Fibroblast of mammary gland (primary cell): ENCODE data around the gene NDUFA7.

Experiments
- DNase-seq: peaks from one replicate; pipeline ENCODE4 v3.0.0-alpha.2; 2010; ENCODE audit warnings: low read depth
- H3K4me3 ChIP-seq: 2 replicates; pipeline ENCODE4 v1.5.1; 2011; ENCODE audit warnings: low read depth, mild to moderate bottlenecking, low read length, moderate library complexity; ENCODE audit not compliant: control insufficient read depth
- TF ChIP-seq, protein P1 (sequence below): conservative IDR thresholded peaks from 2 replicates; pipeline ENCODE4 v1.5.1; 2011; ENCODE audit warnings: low read depth, low read length, inconsistent platforms; ENCODE audit not compliant: control insufficient read depth, insufficient read depth

NDUFA7 gene

GRCh38 chr19:8333767-8334457, 12.7 kb upstream of the NDUFA7 start:
- H3K4me3 ChIP-seq = no peak overlapping the region
- TF ChIP-seq, protein P1, sequence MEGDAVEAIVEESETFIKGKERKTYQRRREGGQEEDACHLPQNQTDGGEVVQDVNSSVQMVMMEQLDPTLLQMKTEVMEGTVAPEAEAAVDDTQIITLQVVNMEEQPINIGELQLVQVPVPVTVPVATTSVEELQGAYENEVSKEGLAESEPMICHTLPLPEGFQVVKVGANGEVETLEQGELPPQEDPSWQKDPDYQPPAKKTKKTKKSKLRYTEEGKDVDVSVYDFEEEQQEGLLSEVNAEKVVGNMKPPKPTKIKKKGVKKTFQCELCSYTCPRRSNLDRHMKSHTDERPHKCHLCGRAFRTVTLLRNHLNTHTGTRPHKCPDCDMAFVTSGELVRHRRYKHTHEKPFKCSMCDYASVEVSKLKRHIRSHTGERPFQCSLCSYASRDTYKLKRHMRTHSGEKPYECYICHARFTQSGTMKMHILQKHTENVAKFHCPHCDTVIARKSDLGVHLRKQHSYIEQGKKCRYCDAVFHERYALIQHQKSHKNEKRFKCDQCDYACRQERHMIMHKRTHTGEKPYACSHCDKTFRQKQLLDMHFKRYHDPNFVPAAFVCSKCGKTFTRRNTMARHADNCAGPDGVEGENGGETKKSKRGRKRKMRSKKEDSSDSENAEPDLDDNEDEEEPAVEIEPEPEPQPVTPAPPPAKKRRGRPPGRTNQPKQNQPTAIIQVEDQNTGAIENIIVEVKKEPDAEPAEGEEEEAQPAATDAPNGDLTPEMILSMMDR = no peak
- no peak for DNase-seq

DNA sequence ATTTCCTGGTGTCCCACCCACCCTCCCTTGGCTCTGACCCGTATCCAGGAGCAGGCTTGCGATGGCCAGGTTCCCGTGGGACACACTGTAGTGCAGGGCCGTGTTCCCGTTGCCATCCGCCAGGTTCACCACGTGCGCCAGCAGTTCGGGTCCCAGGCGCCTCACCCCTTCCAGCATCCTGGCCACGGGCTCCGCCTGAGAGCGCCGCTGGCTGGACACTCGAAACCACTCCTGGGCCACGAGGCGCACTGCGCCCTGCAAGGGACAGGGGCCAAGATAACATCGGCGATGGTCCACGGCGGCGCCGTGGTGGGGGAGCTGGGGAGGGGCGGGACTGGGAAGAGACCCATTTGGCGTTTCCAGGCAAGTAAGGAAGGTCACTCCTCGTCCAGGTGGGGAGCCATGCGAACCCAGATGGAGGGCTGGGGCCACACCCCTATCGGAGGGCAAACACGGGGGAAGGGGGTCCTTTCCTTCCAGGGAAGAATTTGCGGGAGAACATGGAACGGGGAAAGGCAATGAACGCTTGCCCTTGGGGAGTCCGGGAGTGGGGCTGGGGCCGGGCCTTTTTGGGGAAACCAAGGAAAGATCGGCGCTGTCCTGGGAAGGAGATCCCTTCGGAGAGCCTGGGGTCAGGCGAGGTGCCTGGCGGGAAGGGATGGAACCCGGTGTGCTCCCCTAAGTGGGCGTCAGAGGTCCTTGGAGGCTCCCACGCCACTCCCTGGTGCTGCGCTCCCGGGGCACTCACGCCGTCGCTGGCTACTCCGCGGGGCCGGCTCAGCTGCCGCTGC, 12.0 kb upstream of the NDUFA7 start:
- TF ChIP-seq, protein P1 = no peak
- no peak overlapping the region for H3K4me3 ChIP-seq

GRCh38 chr19:8331263-8331845, 10.2 kb upstream of the NDUFA7 start:
- no peak overlapping the region for H3K4me3 ChIP-seq
- no peak for DNase-seq
- TF ChIP-seq, protein P1 = no peak

More for the DNA sequence above, 12.0 kb upstream of the NDUFA7 start:
- DNase-seq = no peak

DNA sequence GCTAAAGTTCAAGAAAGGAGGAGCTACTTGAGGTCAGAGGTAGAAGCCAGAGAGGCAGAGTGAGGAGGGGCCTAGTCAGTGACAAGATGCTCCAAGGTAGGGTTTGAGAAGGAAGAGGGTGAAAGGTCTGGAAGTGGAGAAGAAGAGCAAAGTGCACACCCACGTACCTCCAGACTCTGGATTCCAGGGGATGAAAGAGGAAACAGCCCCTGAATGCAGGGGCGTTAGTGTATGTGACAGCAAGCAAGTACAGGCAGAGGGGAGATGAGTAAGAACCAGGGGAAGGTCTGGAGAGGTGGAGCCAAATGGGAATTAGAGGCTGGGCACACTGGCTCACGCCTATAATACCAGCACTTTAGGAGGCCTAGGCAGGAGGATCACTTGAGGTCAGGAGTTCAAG, 8.8 kb upstream of the NDUFA7 start:
- DNase-seq = no peak

GRCh38 chr19:8325454-8325853, 4.3 kb upstream of the NDUFA7 start:
- no peak for DNase-seq
- TF ChIP-seq, protein P1 = no peak

More for the DNA sequence above, 8.8 kb upstream of the NDUFA7 start:
- TF ChIP-seq, protein P1 = no peak
- H3K4me3 ChIP-seq = no peak overlapping the region

DNA sequence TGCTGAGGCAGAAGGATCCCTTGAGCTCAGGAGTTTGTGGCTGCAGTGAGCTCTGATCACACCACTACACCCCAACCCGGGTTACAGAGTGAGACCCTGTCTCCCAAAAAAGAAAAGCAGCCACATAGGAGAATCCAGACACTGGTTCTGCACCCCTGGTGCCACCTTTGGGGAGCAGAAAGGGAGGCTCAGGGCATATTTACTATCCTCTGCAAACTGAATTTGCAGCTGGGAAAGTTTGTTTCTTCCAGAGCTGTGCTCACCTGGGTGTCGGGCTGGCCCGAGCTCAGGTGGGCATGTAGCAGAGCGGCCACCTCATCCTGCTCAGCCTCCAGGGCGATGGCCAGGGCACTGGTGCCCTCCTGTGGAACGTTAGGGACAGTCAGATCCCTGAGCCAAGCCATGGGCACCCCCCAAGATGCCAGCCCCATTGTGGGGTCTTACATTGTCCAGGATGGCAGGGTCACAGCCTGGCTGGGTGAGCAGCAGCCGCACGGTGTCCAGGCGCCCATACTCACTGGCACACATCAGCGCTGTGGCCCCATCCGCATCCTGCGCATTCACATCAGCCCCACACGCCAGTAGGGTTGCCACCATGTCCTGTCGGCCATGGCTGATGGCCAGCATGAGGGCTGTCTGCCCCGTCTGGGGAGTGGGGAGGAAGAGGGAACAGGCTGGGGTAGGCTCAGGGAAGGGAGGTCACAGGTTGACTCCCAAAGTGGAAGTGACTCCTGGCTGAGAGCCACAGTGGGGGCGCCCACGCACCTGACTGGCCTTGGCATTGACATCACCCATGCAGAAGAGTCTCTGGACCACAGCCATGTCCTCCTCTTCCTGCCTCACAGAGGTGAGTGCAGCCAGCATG, 3.2 kb upstream of the NDUFA7 start:
- TF ChIP-seq, protein P1 = no peak
- no peak for DNase-seq
- H3K4me3 ChIP-seq = no peak overlapping the region

More at GRCh38 chr19:8325454-8325853, 4.3 kb upstream of the NDUFA7 start:
- H3K4me3 ChIP-seq = no peak overlapping the region
